OCI-LY1 (cell line): ENCODE results near the gene ABCG2.

Source experiments
- CTCF ChIP-seq: fragments of 200-600 bp; sonication (generic), shearing (Covaris generic); IDR thresholded peaks from 2 replicates; pipeline ENCODE4 v1.5.1; 2017; ENCODE audit warnings: mild to moderate bottlenecking, antibody characterized with exemption, low read length, moderate library complexity, mixed read lengths
- EZH2 ChIP-seq: fragments of 200-600 bp; sonication (generic), shearing (Covaris generic); IDR thresholded peaks from 2 replicates; pipeline ENCODE4 v1.8.0; 2017; ENCODE audit warnings: borderline replicate concordance, mixed run types, mild to moderate bottlenecking, antibody characterized with exemption, low read length, moderate library complexity, mixed read lengths

GRCh38 chr4:88045021-88045420 is 113.4 kb downstream of the ABCG2 start:
- TF ChIP-seq CTCF = no peak
- no peak for TF ChIP-seq EZH2
